CD8-positive, alpha-beta memory T cell (primary cell): Measurements from ENCODE around the gene RCAN3. TPM values are rescaled to one million over a fixed set of nuclear protein-coding genes. Genes with fewer than 3 reads are reported as not detected.
A peak's percentile ranks its signal among the peaks of the same experiment; 100 is the strongest.
"Not testable (repeated sequence)": the region's sequence is repeated elsewhere in the genome, so short reads cannot be mapped to it uniquely, and the experiment has no call there.

Experiments
- CTCF ChIA-PET: fragments of 350-600 bp; sonication (Branson Sonifier 250); formaldehyde crosslinking; loops from one replicate; lab custom pipeline; 2021; ENCODE audit warnings: antibody characterized with exemption; lab: Charles Lee
- POLR2A ChIA-PET: fragments of 350-600 bp; sonication (Branson Sonifier 250); formaldehyde crosslinking; loops from one replicate; lab custom pipeline; 2021; ENCODE audit warnings: antibody characterized with exemption; lab: Charles Lee
- DNase-seq, 5 donors: peaks; one replicate each; pipeline versions ENCODE4 v3.0.0 to v3.0.0-alpha.2; 2020 to 2022; ENCODE audit warnings: mixed read lengths in 1 of 5
- H3K27ac ChIP-seq: one replicate; pipeline ENCODE4 v1.7.0; 2013; ENCODE audit warnings: low read depth, mild to moderate bottlenecking, low read length, moderate library complexity
- H3K27me3 ChIP-seq: 2 replicates; pipeline ENCODE4 v1.7.0; 2013; ENCODE audit warnings: low read length, mild to moderate bottlenecking; ENCODE audit not compliant: insufficient read depth, poor library complexity, severe bottlenecking
- H3K36me3 ChIP-seq: 2 replicates; pipeline ENCODE4 v1.7.0; 2013; ENCODE audit warnings: mild to moderate bottlenecking, low read length, moderate library complexity; ENCODE audit not compliant: insufficient read depth
- H3K4me1 ChIP-seq: 2 replicates; pipeline ENCODE4 v1.7.0; 2013; ENCODE audit warnings: mild to moderate bottlenecking, low read length, moderate library complexity; ENCODE audit not compliant: insufficient read depth
- H3K4me3 ChIP-seq: 2 replicates; pipeline ENCODE4 v1.7.0; 2013; ENCODE audit warnings: mild to moderate bottlenecking, low read length
- H3K9me3 ChIP-seq: 2 replicates; pipeline ENCODE4 v1.7.0; 2013; ENCODE audit warnings: mild to moderate bottlenecking, low read length
- H3K27ac Mint-ChIP-seq, 8 donors: one replicate each; pipeline ENCODE4 v1.8.0; 2020 to 2021; ENCODE audit warnings: mixed read lengths in 8 of 8, mild to moderate bottlenecking in 6 of 8, inconsistent platforms in 3 of 8, moderate library complexity in 3 of 8
- H3K27me3 Mint-ChIP-seq, 2 donors: one replicate each; pipeline ENCODE4 v1.8.0; 2020 to 2021; ENCODE audit warnings: mixed read lengths in 2 of 2, mild to moderate bottlenecking in 1 of 2, moderate library complexity in 1 of 2
- H3K36me3 Mint-ChIP-seq, 3 donors: one replicate each; pipeline ENCODE4 v1.8.0; 2020 to 2021; ENCODE audit warnings: mixed read lengths in 3 of 3, inconsistent platforms in 1 of 3, mild to moderate bottlenecking in 1 of 3
- H3K4me1 Mint-ChIP-seq, 3 donors: one replicate each; pipeline ENCODE4 v1.8.0; 2020 to 2021; ENCODE audit warnings: mixed read lengths in 3 of 3, inconsistent platforms in 1 of 3, mild to moderate bottlenecking in 1 of 3
- H3K4me3 Mint-ChIP-seq, 7 donors: one replicate each; pipeline ENCODE4 v1.8.0; 2020 to 2021; ENCODE audit warnings: mixed read lengths in 7 of 7, mild to moderate bottlenecking in 6 of 7, moderate library complexity in 4 of 7, inconsistent platforms in 2 of 7
- H3K9me3 Mint-ChIP-seq, 5 donors: one replicate each; pipeline ENCODE4 v1.8.0; 2020 to 2022; ENCODE audit warnings: mixed read lengths in 5 of 5, mild to moderate bottlenecking in 3 of 5, moderate library complexity in 2 of 5, inconsistent platforms in 1 of 5
- polyA plus RNA-seq: library from polyadenylated mRNA; unstranded; fragments of 300-500 nt; fragmentation: Illumina TruSeq; gene quantifications from one replicate; pipeline ENCODE4 v1.2.3, GENCODE V29; 2021
- total RNA-seq, 2 experiments: library from RNA; stranded (reverse); gene quantifications; one replicate each; pipeline ENCODE4 v1.2.3, GENCODE V29; 2021

Gene RCAN3
- total and polyA plus RNA-seq, 3 experiments from 2014 or later: 62.6 to 66.7 (median 64.0) TPM

DNA sequence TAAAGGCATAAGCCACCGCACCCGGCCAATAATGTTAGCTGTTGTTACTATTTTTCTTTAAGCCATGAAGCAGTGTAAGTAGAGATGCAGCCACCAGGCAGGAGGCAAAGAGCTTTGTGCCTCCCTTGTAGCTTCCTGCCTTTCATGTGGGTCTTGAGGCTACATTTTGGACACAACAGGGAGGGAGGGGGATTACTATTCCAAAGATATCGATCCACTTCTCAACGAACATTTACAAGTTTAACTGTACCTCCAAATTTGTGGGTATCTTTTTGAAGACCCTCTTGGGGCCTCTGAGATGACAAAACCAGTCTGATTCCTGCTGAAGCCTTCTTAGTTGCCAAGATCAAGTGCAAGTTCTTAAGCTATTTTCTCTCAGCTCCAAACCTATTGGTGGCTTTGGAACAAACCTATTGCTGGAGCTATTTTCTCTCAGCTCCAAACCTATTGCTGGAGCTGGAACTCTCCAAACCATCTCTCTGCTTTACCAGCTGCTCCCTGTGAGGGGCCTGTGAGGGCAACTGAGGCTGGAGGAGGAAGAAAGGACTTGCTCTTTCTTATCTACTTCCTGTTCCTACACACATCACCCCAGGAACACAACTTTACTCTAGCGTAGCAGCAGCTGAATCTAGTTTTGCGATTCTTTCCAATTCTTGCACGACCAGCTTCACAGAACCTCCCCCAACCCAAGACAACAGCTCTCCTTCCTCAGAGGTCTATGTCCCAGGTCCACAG is 16.1 kb upstream of the RCAN3 start:
- peaks cover 81% of the 10 kb centered on the region for H3K4me1 ChIP-seq
- H3K4me1 Mint-ChIP-seq: peaks cover 50 to 73% (median 65%) of the 10 kb centered on the region in 3 donors
- no peaks in the 10 kb centered on the region for H3K27me3 ChIP-seq
- H3K27ac ChIP-seq: peak overlapping the region; percentile 45
- no peaks in the 10 kb centered on the region for H3K36me3 Mint-ChIP-seq
- H3K9me3 Mint-ChIP-seq: no peaks in the 10 kb centered on the region
- H3K4me3 Mint-ChIP-seq: peak overlapping the region; percentile 24 to 77 (median 72)
- peak; percentile 8 to 80 (median 55) for DNase-seq
- CTCF ChIA-PET: interaction anchor here (0.9 to 3.3 kb wide), 19 partner anchors 10 to 100 kb away, joined by 3 to 26 read pairs (median 4); partner anchors contain the start of genes NIPAL3 and RCAN3
- peak overlapping the region; percentile 58 to 94 (median 80) for H3K27ac Mint-ChIP-seq
- H3K27me3 Mint-ChIP-seq: peaks cover 0 to 2% of the 10 kb centered on the region in 2 donors
- POLR2A ChIA-PET: interaction anchor here (0.5 to 2.7 kb wide), 9 partner anchors 10 to 1138 kb away, joined by 3 to 46 read pairs (median 5); partner anchors contain the start of genes NIPAL3 and RCAN3
- H3K9me3 ChIP-seq: no peaks in the 10 kb centered on the region
- H3K36me3 ChIP-seq: no peaks in the 10 kb centered on the region
- peak overlapping the region; percentile 51 for H3K4me3 ChIP-seq

DNA sequence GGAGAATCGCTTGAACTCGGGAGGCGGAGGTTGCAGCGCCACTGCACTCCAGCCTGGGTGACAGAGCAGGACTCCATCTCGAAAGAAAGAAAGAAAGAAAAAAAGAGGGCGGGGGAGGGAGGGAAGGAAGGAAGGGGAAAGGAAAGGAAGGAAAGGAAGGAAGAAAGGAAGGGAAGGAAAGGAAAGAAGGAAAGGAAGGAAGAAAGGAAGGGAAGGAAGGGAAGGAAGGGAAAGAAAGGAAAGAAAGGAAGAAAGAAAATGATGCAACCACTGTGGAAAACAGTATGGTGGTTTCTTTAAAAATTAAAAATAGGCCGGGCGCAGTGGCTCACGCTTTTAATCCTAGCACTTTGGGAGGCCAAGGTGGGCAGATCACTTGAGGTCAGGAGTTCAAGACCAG is 15.2 kb upstream of the RCAN3 start:
- ChIA-PET CTCF (interaction anchor here (1.3 to 3.3 kb wide), 6 partner anchors 15 to 100 kb away, joined by 5 to 26 read pairs (median 10); partner anchors contain the start of genes NIPAL3 and RCAN3), POLR2A (interaction anchor here (0.6 to 2.7 kb wide), 3 partner anchors 11 to 17 kb away, joined by 4 to 46 read pairs (median 5); partner anchors contain the start of gene RCAN3)
- Histone ChIP-seq H3K4me1 (peaks cover 71% of the 10 kb centered on the region), H3K9me3 (no peaks in the 10 kb centered on the region), H3K4me3 (no peak overlapping the region), H3K27ac (no peak overlapping the region), H3K36me3 (no peaks in the 10 kb centered on the region), H3K27me3 (no peaks in the 10 kb centered on the region)
- no peak for DNase-seq
- Mint-ChIP-seq H3K36me3 (no peaks in the 10 kb centered on the region), H3K4me3 (no peak overlapping the region), H3K27me3 (peaks cover 0 to 2% of the 10 kb centered on the region in 2 donors), H3K4me1 (peaks cover 41 to 65% (median 56%) of the 10 kb centered on the region in 3 donors), H3K9me3 (no peaks in the 10 kb centered on the region), H3K27ac (peak overlapping the region in 2 of 8 donors; percentile 43 to 80)

DNA sequence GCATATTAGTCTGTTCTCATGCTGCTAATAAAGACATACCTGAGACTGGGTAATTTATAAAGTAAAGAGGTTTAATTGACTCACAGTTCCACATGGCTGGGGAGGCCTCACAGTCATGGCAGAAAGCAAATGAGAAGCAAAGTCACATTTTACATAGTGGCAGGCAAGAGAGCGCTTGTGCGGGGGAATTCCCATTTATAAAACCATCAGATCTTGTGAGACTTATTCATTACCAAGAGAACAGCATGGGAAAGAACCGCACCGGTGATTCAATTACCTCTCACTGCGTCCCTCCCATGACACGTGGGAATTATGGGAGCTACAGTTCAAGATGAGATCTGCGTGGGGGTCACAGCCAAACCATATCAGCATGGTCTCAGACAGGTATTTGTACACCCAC is 14.5 kb upstream of the RCAN3 start:
- not testable (repeated sequence) for H3K27me3 Mint-ChIP-seq, H3K9me3 Mint-ChIP-seq, DNase-seq, H3K4me3 Mint-ChIP-seq, H3K9me3 ChIP-seq, H3K4me3 ChIP-seq, H3K27ac ChIP-seq, H3K36me3 ChIP-seq, H3K27me3 ChIP-seq, H3K36me3 Mint-ChIP-seq
- CTCF ChIA-PET: interaction anchor here (3.3 kb wide), 1 partner anchor 39 kb away, joined by 20 read pairs; no protein-coding TSS in a partner anchor
- H3K4me1 Mint-ChIP-seq: peaks cover 37 to 59% (median 50%) of the 10 kb centered on the region in 3 donors
- H3K27ac Mint-ChIP-seq: peak overlapping the region in 3 of 8 donors; percentile 28 to 73 (median 60)
- peaks cover 64% of the 10 kb centered on the region for H3K4me1 ChIP-seq
- POLR2A ChIA-PET: interaction anchor here (0.6 to 2.7 kb wide), 2 partner anchors 14 to 17 kb away, joined by 5 to 46 read pairs; partner anchors contain the start of gene RCAN3

DNA sequence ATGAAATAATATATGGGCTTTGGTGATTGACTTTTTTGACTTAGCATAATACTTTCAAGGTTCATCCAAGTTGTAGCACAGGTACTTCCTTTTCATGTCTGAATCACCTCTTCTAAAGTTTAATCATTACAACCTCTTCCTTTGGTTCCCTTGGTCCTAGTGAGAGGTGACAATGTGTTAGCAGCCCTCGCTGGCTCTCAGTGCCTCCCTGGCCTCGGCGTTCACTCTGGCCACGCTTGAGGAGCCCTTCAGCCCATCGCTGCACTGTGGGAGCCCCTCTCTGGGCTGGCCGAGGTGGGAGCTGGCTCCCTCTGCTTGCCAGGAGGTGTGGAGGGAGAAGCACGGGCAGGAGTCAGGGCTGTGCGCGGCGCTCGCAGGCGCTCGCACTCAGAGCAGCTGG is 13.0 kb upstream of the RCAN3 start:
- DNase-seq: no peak
- Mint-ChIP-seq H3K36me3 (no peaks in the 10 kb centered on the region), H3K4me3 (no peak overlapping the region), H3K4me1 (peaks cover 23 to 44% (median 36%) of the 10 kb centered on the region in 3 donors), H3K27me3 (peaks cover 0 to 2% of the 10 kb centered on the region in 2 donors), H3K9me3 (no peaks in the 10 kb centered on the region), H3K27ac (no peak overlapping the region)
- Histone ChIP-seq H3K4me1 (peaks cover 49% of the 10 kb centered on the region), H3K4me3 (no peak overlapping the region), H3K27ac (no peak overlapping the region), H3K36me3 (no peaks in the 10 kb centered on the region), H3K9me3 (no peaks in the 10 kb centered on the region), H3K27me3 (no peaks in the 10 kb centered on the region)
- ChIA-PET CTCF (interaction anchor here (1.2 kb wide), 2 partner anchors 10 to 98 kb away, joined by 3 read pairs; no protein-coding TSS in a partner anchor), POLR2A (no interaction called here)

DNA sequence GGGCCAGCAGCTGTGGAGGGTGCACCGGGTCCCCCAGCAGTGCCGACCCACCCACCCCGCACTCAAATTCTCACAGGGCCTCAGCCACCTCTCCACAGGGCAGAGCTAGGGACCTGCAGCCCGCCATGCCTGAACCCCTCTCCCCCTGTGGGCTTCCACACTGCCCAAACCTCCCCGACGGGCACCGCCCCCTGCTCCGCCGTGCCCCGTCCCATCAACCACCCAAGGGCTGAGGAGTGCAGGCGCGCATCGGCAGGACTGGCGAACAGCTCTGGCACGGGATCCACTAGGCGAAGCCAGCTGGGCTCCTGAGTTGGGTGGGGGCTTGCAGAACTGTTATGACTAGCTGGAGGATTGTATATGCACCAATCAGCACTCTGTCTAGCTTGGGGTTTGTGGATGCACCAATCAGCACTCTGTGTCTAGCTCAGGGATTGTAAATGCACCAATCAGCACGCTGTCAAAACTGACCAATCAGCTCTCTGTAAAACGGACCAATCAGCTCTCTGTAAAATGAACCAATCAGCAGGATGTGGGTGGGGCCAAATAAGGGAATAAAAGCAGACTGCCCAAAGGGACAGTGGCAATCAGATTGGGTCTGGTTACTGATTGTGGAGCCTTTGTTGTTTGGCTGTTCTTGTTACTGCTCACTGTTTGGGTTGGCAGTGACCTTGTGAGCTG is 12.4 kb upstream of the RCAN3 start:
- POLR2A ChIA-PET: no interaction called here

DNA sequence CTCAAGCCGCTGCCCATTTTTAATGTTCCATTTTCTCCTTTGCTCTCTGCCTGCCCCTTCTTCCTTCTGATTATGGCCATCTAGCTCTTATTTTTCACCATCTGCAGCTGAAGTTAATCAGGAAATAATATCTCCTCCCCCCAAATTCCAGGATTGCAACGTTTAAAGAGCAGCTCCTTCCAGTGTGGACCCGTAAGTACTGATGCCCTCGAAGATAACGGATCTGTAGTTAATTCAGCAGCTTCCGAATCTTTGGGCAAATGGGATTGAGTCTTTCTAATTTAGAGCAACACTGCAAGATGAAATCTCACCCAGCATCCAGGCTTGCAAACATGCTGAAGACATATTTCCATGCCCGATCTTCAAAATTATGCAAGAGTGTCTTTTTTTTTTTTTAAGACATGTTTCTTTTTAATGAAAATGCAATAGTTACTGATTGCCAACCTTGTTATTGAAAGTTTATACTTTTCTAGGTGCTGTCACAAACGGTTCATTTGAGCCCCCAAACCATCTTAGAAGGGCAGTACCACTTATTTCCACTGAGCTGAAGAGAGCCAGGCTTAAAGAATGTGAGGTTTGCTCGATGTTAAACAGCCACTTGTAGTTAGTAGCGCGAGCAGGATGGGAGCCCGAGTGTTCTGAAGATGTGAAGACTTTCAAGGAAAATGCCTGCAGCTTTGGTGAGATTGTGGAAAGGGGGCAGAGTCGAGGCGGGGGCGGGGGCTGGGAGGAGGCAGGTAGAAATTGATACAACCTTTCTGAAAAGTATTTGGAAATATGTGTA is 10.9 kb upstream of the RCAN3 start:
- CTCF ChIA-PET: interaction anchor here (1.5 kb wide), 1 partner anchor 66 kb away, joined by 3 read pairs; no protein-coding TSS in a partner anchor
- DNase-seq: no peak
- Mint-ChIP-seq H3K4me1 (peaks cover 7 to 23% (median 18%) of the 10 kb centered on the region in 3 donors), H3K4me3 (no peak overlapping the region), H3K36me3 (no peaks in the 10 kb centered on the region), H3K27ac (peak overlapping the region in 2 of 8 donors; percentile 44 to 48), H3K27me3 (peaks cover 0 to 8% of the 10 kb centered on the region in 2 donors), H3K9me3 (no peaks in the 10 kb centered on the region)
- no peak overlapping the region for H3K27ac ChIP-seq
- no peaks in the 10 kb centered on the region for H3K36me3 ChIP-seq
- no peaks in the 10 kb centered on the region for H3K27me3 ChIP-seq
- H3K4me3 ChIP-seq: no peak overlapping the region
- H3K4me1 ChIP-seq: peaks cover 29% of the 10 kb centered on the region
- POLR2A ChIA-PET: interaction anchor here (1.1 to 1.6 kb wide), 2 partner anchors 9 to 10 kb away, joined by 4 to 7 read pairs; no protein-coding TSS in a partner anchor
- H3K9me3 ChIP-seq: no peaks in the 10 kb centered on the region

More for the DNA sequence above, 12.4 kb upstream of the RCAN3 start:
- Histone ChIP-seq H3K36me3 (no peaks in the 10 kb centered on the region), H3K4me3 (no peak overlapping the region), H3K27ac (no peak overlapping the region), H3K4me1 (peaks cover 43% of the 10 kb centered on the region), H3K9me3 (no peaks in the 10 kb centered on the region), H3K27me3 (no peaks in the 10 kb centered on the region)
- Mint-ChIP-seq H3K4me1 (peaks cover 20 to 38% (median 33%) of the 10 kb centered on the region in 3 donors), H3K27me3 (peaks cover 0 to 4% of the 10 kb centered on the region in 2 donors), H3K4me3 (no peak overlapping the region), H3K27ac (peak overlapping the region in 3 of 8 donors; percentile 14 to 50 (median 26)), H3K9me3 (no peaks in the 10 kb centered on the region), H3K36me3 (no peaks in the 10 kb centered on the region)
- no peak for DNase-seq
- CTCF ChIA-PET: interaction anchor here (0.6 to 1.2 kb wide), 4 partner anchors 8 to 97 kb away, joined by 3 read pairs; partner anchors contain the start of gene NIPAL3

DNA sequence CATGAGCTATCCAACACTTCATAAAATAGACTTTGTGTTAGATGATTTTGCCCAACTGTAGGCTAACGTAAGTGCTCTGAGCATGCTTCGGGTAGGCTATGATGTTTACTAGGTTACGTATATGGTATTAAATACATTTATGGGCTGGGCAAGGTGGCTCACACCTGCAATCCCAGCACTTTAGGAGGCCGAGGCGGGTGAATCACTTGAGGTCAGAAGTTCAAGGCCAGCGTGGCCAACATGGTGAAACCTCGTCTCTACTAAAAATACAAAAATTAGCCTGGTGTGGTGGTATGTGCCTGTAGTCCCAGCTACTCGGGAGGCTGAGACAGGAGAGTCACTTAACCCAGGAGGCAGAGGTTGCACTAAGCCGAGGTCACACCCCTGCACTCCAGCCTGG is 9.7 kb upstream of the RCAN3 start:
- H3K4me1 ChIP-seq: peaks cover 17% of the 10 kb centered on the region
- peaks cover 0 to 10% of the 10 kb centered on the region in 2 donors for H3K27me3 Mint-ChIP-seq
- H3K9me3 ChIP-seq, H3K27me3 ChIP-seq, H3K36me3 Mint-ChIP-seq, H3K27ac ChIP-seq, H3K36me3 ChIP-seq, H3K9me3 Mint-ChIP-seq, H3K27ac Mint-ChIP-seq, H3K4me3 ChIP-seq, H3K4me3 Mint-ChIP-seq, DNase-seq: not testable (repeated sequence)
- peaks cover 4 to 15% (median 12%) of the 10 kb centered on the region in 3 donors for H3K4me1 Mint-ChIP-seq
- POLR2A ChIA-PET: interaction anchor here (0.7 to 1.6 kb wide), 3 partner anchors 9 to 23 kb away, joined by 3 to 7 read pairs (median 4); no protein-coding TSS in a partner anchor
- CTCF ChIA-PET: interaction anchor here (0.6 to 1.6 kb wide), 3 partner anchors 65 to 534 kb away, joined by 3 to 4 read pairs (median 3); no protein-coding TSS in a partner anchor
